Measurements from ENCODE around the gene MPZL3.

GRCh38 chr11:118176778-118177134, 75.4 kb downstream of the MPZL3 start:
- no peak for TF ChIP-seq POLR2A (IDR thresholded peaks at IDR 0.05)
- no peak for TF ChIP-seq CTCF (IDR thresholded peaks at IDR 0.05)

Data from esophagus squamous epithelium (tissue), 4 donors.